ENCODE results near the gene INVS.

The INVS gene

DNA sequence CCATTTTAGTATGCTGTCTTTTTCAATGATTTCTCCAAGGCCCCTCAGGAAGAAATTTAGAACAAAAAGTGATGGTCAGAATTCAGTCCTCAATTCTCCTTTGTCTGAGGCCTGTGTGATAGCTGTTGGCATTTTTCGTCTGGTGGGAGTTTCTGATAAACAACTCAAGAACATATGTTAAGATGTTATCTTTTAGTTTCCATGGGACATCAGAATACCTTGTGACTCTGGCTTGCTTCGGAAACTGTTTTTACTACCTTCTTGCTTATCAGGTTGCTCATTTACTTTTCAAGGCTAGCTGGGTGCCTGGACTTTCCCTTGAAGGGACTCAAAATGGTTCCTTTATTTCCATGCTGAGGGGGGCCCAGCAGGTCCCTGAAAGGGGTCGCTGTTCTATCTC, 97.2 kb downstream of the INVS start:
- no peak for DNase-seq
- TF ChIP-seq, protein P1, sequence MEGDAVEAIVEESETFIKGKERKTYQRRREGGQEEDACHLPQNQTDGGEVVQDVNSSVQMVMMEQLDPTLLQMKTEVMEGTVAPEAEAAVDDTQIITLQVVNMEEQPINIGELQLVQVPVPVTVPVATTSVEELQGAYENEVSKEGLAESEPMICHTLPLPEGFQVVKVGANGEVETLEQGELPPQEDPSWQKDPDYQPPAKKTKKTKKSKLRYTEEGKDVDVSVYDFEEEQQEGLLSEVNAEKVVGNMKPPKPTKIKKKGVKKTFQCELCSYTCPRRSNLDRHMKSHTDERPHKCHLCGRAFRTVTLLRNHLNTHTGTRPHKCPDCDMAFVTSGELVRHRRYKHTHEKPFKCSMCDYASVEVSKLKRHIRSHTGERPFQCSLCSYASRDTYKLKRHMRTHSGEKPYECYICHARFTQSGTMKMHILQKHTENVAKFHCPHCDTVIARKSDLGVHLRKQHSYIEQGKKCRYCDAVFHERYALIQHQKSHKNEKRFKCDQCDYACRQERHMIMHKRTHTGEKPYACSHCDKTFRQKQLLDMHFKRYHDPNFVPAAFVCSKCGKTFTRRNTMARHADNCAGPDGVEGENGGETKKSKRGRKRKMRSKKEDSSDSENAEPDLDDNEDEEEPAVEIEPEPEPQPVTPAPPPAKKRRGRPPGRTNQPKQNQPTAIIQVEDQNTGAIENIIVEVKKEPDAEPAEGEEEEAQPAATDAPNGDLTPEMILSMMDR (IDR thresholded peaks at IDR 0.05; ENCODE audit: low read length) = no peak
- no peak for TF ChIP-seq EZH2 (optimal IDR thresholded peaks at IDR 0.05; ENCODE audit: low read depth, low read length)
- TF ChIP-seq EZH2phosphoT487 (IDR thresholded peaks at IDR 0.05; ENCODE audit: low read length) = no peak
- Histone ChIP-seq H2AFZ (ENCODE audit: low read length) (no peak overlapping the region), H3K79me2 (ENCODE audit: low read length) (no peaks in the 10 kb centered on the region), H3K4me2 (ENCODE audit: low read depth, low read length) (no peak overlapping the region), H3K4me1 (ENCODE audit: low read length) (no peaks in the 10 kb centered on the region), H3K27ac (ENCODE audit: low read length) (no peak overlapping the region), H3K9me3 (replicated peaks; ENCODE audit: insufficient read depth, low read length) (no peaks in the 10 kb centered on the region), H3K27me3 (replicated peaks; ENCODE audit: insufficient read depth, low read length) (no peaks in the 10 kb centered on the region), H4K20me1 (ENCODE audit: insufficient read depth, low read length) (no peaks in the 10 kb centered on the region), H3F3A (ENCODE audit: insufficient read depth, low read length) (no peaks in the 10 kb centered on the region), H3K36me3 (replicated peaks; ENCODE audit: insufficient read depth, low read length) (no peaks in the 10 kb centered on the region), H3K9me2 (replicated peaks; ENCODE audit: insufficient read depth, low read length) (no peaks in the 10 kb centered on the region), H3K9ac (ENCODE audit: low read length) (no peak overlapping the region), H3K4me3 (ENCODE audit: low read length) (no peak overlapping the region)

DNA sequence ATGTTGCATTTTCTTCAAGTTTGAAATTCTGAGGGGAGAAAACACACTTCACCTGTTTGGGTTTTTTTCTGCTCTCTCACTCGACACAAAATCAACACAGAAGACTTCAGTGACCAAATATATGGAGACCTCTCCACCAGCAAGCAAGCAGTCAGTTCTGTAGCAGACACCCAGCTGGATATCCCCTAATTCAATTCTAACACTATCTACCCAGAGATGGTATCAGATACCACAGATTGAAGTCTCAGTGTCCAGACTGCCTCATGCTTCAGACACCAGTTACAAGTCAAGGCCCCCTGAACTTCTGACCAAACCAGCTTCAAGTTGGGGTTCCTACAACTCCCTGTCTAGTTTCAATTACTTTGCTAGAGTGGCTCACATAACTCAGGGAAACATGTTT, 97.8 kb downstream of the INVS start:
- Histone ChIP-seq H3K4me1 (ENCODE audit: low read length) (no peaks in the 10 kb centered on the region), H2AFZ (ENCODE audit: low read length) (no peak overlapping the region), H3K27me3 (replicated peaks; ENCODE audit: insufficient read depth, low read length) (no peaks in the 10 kb centered on the region), H3K9ac (ENCODE audit: low read length) (no peak overlapping the region), H3K4me2 (ENCODE audit: low read depth, low read length) (no peak overlapping the region), H3K27ac (ENCODE audit: low read length) (no peak overlapping the region), H3F3A (ENCODE audit: insufficient read depth, low read length) (no peaks in the 10 kb centered on the region), H3K4me3 (ENCODE audit: low read length) (no peak overlapping the region), H3K79me2 (ENCODE audit: low read length) (no peaks in the 10 kb centered on the region), H3K9me3 (replicated peaks; ENCODE audit: insufficient read depth, low read length) (no peaks in the 10 kb centered on the region), H4K20me1 (ENCODE audit: insufficient read depth, low read length) (no peaks in the 10 kb centered on the region), H3K36me3 (replicated peaks; ENCODE audit: insufficient read depth, low read length) (no peaks in the 10 kb centered on the region), H3K9me2 (replicated peaks; ENCODE audit: insufficient read depth, low read length) (no peaks in the 10 kb centered on the region)
- TF ChIP-seq EZH2phosphoT487 (IDR thresholded peaks at IDR 0.05; ENCODE audit: low read length) = no peak
- TF ChIP-seq, protein P1 (IDR thresholded peaks at IDR 0.05; ENCODE audit: low read length) = no peak
- no peak for TF ChIP-seq EZH2 (optimal IDR thresholded peaks at IDR 0.05; ENCODE audit: low read depth, low read length)
- no peak for DNase-seq

DNA sequence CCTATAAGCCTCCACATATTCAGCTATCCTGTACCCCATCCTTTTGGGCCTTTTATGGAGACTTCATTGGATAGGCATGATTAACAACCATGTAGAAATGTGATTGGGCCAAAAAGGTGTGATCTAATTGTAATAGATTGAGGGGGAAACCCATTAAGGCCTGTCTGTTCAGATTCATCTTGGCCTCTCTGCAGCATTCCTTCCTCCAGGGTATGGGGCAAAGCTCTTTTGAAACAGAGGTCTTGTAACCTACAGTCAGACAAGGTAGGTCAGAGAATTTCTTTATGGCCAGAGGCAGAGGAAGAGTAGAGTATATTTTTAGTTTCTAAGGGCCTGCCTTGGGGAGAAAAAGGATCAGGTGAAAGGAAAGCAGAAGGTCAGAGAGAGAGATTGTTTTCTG, 98.5 kb downstream of the INVS start:
- no peaks in the 10 kb centered on the region for H3K79me2 ChIP-seq (ENCODE audit: low read length)

More for the DNA sequence above, 98.5 kb downstream of the INVS start:
- Histone ChIP-seq H3K27ac (ENCODE audit: low read length) (no peak overlapping the region), H3K36me3 (replicated peaks; ENCODE audit: insufficient read depth, low read length) (no peaks in the 10 kb centered on the region), H3K4me2 (ENCODE audit: low read depth, low read length) (no peak overlapping the region), H3K9ac (ENCODE audit: low read length) (no peak overlapping the region), H3K4me1 (ENCODE audit: low read length) (no peaks in the 10 kb centered on the region), H3K9me2 (replicated peaks; ENCODE audit: insufficient read depth, low read length) (no peaks in the 10 kb centered on the region), H3K27me3 (replicated peaks; ENCODE audit: insufficient read depth, low read length) (no peaks in the 10 kb centered on the region), H2AFZ (ENCODE audit: low read length) (no peak overlapping the region), H3K9me3 (replicated peaks; ENCODE audit: insufficient read depth, low read length) (no peaks in the 10 kb centered on the region), H4K20me1 (ENCODE audit: insufficient read depth, low read length) (no peaks in the 10 kb centered on the region), H3K4me3 (ENCODE audit: low read length) (no peak overlapping the region), H3F3A (ENCODE audit: insufficient read depth, low read length) (no peaks in the 10 kb centered on the region)
- TF ChIP-seq, protein P1 (IDR thresholded peaks at IDR 0.05; ENCODE audit: low read length) = no peak
- TF ChIP-seq EZH2 (optimal IDR thresholded peaks at IDR 0.05; ENCODE audit: low read depth, low read length) (no peak), EZH2phosphoT487 (IDR thresholded peaks at IDR 0.05; ENCODE audit: low read length) (no peak)
- no peak for DNase-seq
